ENCODE results near the gene POLG2. TPM values are rescaled to one million over a fixed set of nuclear protein-coding genes. Genes with fewer than 3 reads are reported as not detected.
A peak's percentile ranks its signal among the peaks of the same experiment; 100 is the strongest.

Gene POLG2
- total RNA-seq (2014; rRNA removed; shearing (Covaris generic)) (22.9 and 31.4 TPM in 2 replicates), total RNA-seq (2022) (51.1 and 54.4 TPM in 2 replicates), Bru-seq, nascent RNA (percentile 81 among the genes with signal in this experiment), BruChase-seq, experiment 1, labeled RNA remaining after a 6-hour chase (percentile 81 among the genes with signal in this experiment), BruChase-seq, experiment 2, labeled RNA remaining after a 2-hour chase (percentile 83 among the genes with signal in this experiment)
- long read RNA-seq, transcript POLG2-201 (8 exons, 1,564 nt) = major isoform, 19 of 51 reads
- long read RNA-seq, partial matches to known transcripts = 2 of 51 reads
- long read RNA-seq, other reads (novel, unspliced or antisense) = 30 of 51 reads

- ChIA-PET CTCF (ENCODE audit: unreplicated experiment) (interaction anchor here (0.5 kb wide), 1 partner anchor 85 kb away, joined by 4 read pairs; no protein-coding TSS in a partner anchor), POLR2A (interaction anchor here (0.9 to 2.0 kb wide), 9 partner anchors 9 to 85 kb away, joined by 3 to 17 read pairs (median 5); partner anchors contain the start of genes CEP95, DDX5 and MILR1)
- peak; percentile 96 for DNase-seq (ENCODE audit: low spot score)
- TSS peak; percentile 89 for BruUV-seq (replicated peaks)
- H3K36me3 ChIP-seq (ENCODE audit: insufficient read depth, low read length) = peaks cover 74% of the 10 kb centered on the region
- peak within 1 kb of the TSS; percentile 96 for H3K27ac ChIP-seq (ENCODE audit: low read depth, low read length, poor library complexity, severe bottlenecking)
- peak within 1 kb of the TSS; percentile 76 for H3K4me2 ChIP-seq (ENCODE audit: low read length)
- intact Hi-C loops (cut with micrococcal nuclease; ENCODE audit: unreplicated experiment) = loop anchor here (1.0 to 5.0 kb wide), 3 partner anchors 152 to 570 kb away; no protein-coding TSS in a partner anchor
- no peaks in the 10 kb centered on the region for H3K9me2 ChIP-seq (ENCODE audit: insufficient read depth, low read length)
- no peaks in the 10 kb centered on the region for H3K9me3 ChIP-seq (ENCODE audit: low read length)
- H4K20me1 ChIP-seq (ENCODE audit: insufficient read depth, low read length) = peaks cover 27% of the 10 kb centered on the region; the same call in 1 of the 2 replicates
- H3K4me1 ChIP-seq (ENCODE audit: insufficient read depth, low read length, poor library complexity, severe bottlenecking) = peaks cover 63% of the 10 kb centered on the region
- H3K4me3 ChIP-seq (ENCODE audit: low read depth, low read length, poor library complexity, severe bottlenecking) = peak within 1 kb of the TSS; percentile 87
- peaks cover 80% of the 10 kb centered on the region for H3K79me2 ChIP-seq (ENCODE audit: insufficient read depth, low read depth, low read length)
- H2AFZ ChIP-seq (ENCODE audit: low read length) = peak within 1 kb of the TSS; percentile 12; the same call in 1 of the 2 replicates
- TF ChIP-seq EZH2phosphoT487 (IDR thresholded peaks at IDR 0.05; ENCODE audit: borderline replicate concordance, low read depth, low read length) (no peak), CTCF (conservative IDR thresholded peaks at IDR 0.05; ENCODE audit: low read length) (peak; percentile 86)
These were observed at the start of gene POLG2 for GRCh38 chr17:64496786-64497564. Gene POLG2, minus strand, starts transcription at chr17:64497054. Its CDS starts 86 bp downstream, at chr17:64496968.

GRCh38 chr17:64544742-64545141, 47.9 kb upstream of the POLG2 start:
- Histone ChIP-seq H3K4me2 (ENCODE audit: low read length) (no peak overlapping the region), H3K4me3 (ENCODE audit: low read depth, low read length, poor library complexity, severe bottlenecking) (no peak overlapping the region), H3K9me2 (ENCODE audit: insufficient read depth, low read length) (no peaks in the 10 kb centered on the region), H2AFZ (ENCODE audit: low read length) (no peak overlapping the region), H3K27ac (ENCODE audit: low read depth, low read length, poor library complexity, severe bottlenecking) (no peak overlapping the region), H4K20me1 (ENCODE audit: insufficient read depth, low read length) (no peaks in the 10 kb centered on the region), H3K4me1 (ENCODE audit: insufficient read depth, low read length, poor library complexity, severe bottlenecking) (no peaks in the 10 kb centered on the region), H3K36me3 (ENCODE audit: insufficient read depth, low read length) (peaks cover 56% of the 10 kb centered on the region), H3K79me2 (ENCODE audit: insufficient read depth, low read depth, low read length) (no peaks in the 10 kb centered on the region), H3K9me3 (ENCODE audit: low read length) (no peaks in the 10 kb centered on the region)
- no peak for TF ChIP-seq EZH2phosphoT487 (IDR thresholded peaks at IDR 0.05; ENCODE audit: borderline replicate concordance, low read depth, low read length)
- no peak for TF ChIP-seq CTCF (conservative IDR thresholded peaks at IDR 0.05; ENCODE audit: low read length)
- ChIA-PET CTCF (ENCODE audit: unreplicated experiment) (no interaction called here), POLR2A (interaction anchor here (0.7 to 1.1 kb wide), 2 partner anchors 52 to 120 kb away, joined by 3 read pairs; no protein-coding TSS in a partner anchor)
- DNase-seq (ENCODE audit: low spot score) = no peak
- no TSS peak for BruUV-seq (replicated peaks)
- intact Hi-C loops (cut with micrococcal nuclease; ENCODE audit: unreplicated experiment) = no loop called here

Data from OCI-LY7 (cell line).